Right lung (tissue), 5 donors: ENCODE measurements around the gene TEX22. TPM values are rescaled to one million over a fixed set of nuclear protein-coding genes. Genes with fewer than 3 reads are reported as not detected.

Experiments used
- DNase-seq, 2 donors: peaks; one replicate each; pipeline ENCODE4 v3.0.0-alpha.2; 2013
- polyA plus RNA-seq, 5 donors: library from polyadenylated mRNA; unstranded; fragments of 120-200 nt; gene quantifications; one replicate each; pipeline versions ENCODE4 v1.2.1 to v1.2.3, GENCODE V29; 2013; ENCODE audit warnings: inconsistent platforms in 1 of 5, low replicate concordance in 1 of 5; ENCODE audit not compliant: insufficient read length in 5 of 5, insufficient read depth in 1 of 5

TEX22 gene
- polyA plus RNA-seq, 5 donors: 0.96 to 3.6 (median 1.4) TPM

DNA sequence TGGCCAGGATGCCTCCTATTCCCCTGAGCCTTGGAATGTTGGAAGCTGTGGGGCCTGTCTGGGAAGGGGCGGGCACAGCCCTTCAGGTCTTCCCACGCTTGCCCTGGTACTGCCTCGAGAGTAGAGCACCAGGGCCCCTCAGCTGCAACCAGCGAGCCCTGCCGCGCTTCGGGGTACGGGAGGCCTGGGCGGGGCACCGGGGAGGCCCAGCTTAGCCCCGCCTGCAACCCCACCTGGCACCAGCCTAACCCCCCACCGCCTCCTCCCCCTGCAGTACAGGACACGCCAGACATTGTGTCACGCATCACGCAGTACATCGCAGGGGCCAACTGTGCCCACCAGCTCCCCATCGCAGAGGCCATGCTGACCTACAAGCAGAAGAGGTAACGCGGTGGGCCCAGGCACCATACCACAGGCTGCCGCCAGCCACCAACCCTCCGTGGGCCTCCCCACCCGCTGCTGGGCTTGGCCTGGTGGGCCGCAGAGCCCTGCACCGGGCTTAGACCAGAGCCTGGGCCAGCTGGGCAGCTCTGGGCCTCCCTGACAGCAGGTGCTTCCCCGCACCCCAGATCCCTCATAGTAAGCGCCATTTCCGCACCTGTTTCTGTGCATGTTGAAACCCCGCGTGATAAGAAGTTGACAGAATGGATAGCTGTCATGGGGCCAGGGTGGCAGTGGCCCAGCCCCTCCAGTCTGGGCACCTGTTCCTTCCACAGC, 13.6 kb upstream of the TEX22 start:
- DNase-seq: no peak

DNA sequence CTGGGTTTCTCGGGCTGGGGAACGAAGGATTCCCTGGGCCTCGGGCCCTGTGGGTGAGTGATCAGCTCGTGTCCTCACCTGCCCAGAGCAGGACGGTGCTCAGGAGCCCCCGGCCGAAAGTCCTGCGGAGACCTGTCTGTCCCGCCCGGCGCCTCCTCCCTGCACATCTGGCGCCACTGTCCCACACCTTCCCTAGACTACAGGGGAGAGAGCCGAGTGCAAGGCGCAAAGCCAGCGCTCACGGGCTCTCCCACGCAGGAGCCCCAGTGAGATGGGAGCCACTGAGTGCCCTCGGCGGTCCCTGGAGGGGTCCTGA, 13.1 kb upstream of the TEX22 start:
- no peak for DNase-seq

DNA sequence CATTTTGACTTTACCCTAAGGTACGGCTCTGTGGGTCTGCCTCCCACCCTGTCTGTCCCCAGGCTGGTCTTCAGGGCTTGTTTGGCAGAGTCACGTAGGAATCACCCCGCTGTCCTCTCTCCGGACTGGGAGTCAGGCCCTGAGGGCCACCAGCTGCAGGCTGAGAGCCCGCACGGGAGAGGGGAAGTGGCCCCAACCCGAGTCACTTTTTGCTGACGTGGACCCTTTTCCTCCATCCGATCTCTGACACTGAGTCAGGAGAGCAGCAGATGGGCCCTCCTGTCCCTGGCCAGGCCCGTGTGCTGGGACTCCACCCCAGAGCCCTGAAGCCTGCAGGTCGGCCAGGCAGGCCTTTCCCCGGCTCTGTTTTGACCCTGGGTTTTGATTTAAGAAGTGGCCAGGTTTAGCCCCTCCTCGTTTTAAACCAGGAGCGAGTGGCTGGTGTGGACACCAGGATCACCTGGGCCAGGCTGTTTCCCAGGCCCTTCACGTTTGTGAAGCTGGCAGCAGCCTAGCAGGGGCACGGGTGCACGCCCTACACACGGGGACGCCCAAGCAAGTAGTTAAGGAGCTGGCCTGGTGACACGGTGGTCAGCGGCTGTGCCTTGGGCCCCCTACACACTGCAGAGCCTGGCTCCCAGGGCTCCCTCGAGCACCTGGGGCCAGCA, 12.5 kb upstream of the TEX22 start:
- DNase-seq: no peak

DNA sequence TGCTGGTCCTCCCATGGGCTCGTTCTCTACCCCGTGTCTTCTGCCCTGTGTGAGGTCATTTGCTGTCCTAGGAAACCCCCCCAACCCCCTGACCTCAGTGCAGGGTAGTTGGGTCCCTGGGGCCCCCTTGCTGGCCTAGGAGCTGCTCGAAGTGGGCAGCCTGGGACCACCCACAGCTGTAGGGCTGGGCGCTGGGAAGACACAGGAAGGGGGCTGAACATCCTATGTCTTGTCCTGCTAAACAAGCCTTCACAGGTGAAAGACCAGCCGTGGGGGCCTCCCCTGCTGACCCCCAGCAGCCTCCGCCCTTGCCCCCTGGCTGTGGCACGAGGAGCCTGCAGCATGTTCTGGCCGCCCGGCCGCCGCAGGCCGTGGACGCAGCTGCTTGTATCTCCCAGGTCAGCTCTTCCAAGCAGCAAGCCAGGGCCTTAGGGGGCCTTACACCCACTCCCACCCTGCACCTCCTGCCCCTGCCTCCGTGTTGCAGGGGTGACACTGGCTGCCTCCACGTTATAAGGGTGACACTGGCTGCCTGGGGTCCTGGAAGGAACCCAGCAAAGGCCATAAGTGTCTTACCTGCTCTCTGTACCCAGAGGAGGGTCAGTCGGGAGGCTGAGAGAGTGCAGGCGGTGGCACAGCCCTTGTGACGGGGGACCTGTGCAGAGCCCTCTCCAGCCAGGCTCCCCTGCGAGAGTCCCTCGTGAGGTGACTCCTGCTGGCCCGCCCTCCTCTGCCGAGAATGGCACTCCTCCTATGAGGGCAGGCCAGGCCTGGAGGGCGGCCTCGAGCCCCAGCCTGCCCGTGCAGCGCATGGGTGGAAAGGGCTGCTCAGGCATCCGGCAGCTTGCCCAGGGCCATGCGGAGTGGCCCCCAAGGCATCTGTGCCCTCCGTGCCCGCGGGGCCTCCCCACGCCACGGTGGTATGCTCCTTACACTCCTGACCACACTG, 11.5 kb upstream of the TEX22 start:
- no peak for DNase-seq

DNA sequence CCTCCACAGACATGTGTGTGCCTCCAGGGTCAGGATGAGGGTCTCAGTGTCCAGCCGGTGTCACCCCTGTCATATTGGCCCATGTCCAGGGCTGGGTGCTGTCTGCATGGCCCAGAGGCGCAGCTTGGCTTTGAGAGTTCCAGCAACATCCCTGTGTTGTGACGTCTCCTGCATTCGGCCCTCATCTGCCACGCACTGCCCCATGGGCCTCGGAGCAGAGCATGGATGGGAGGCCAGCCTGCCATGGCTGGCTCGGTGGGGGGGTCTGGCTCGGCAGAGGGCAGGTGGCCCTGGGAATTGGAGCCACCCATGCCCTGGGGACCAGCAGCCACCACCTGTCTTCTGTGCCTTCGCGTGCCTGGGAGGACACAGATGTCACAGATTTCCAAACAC, 10.8 kb upstream of the TEX22 start:
- no peak for DNase-seq

DNA sequence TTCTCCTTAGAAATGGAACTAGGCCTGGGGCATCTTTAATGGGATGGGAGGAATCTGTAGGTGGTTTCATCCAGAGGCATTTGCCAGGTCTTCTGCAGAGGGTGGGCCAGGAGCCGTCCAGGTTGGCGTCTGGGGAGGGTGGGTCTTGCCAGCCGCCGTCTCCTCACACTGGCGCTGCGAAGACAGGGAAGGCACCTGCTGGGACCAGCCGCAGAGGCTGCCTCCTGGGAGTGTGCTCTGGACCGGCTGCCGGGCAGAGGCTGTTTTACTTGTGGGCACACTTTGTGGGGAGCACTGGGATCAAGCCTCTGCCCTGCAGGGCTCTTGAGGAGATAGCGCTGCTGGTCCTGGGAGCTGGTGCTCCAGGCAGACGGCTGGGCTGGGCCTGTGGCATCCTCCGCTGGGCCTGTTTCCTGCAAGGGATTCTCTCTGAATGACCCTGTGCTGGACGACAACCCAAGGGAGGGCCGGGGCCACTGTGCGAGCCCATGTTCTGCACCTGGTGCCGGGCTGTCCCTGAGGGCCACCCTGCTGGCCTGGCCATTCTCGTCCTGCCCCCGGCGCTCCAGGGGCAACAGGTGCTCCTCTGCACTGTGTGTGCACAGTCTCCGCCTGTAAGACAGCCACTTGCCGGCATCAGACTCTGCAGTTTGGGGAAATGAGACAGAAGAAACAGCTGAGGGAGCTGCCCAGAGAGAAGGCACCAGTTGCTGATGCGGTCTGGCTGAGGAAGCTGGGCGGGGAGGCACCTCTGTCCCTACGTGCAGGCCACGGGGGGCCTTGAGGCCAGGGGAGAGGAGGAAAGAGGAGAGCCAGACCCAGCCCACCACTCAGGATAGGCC, 10.0 kb upstream of the TEX22 start:
- DNase-seq: no peak

DNA sequence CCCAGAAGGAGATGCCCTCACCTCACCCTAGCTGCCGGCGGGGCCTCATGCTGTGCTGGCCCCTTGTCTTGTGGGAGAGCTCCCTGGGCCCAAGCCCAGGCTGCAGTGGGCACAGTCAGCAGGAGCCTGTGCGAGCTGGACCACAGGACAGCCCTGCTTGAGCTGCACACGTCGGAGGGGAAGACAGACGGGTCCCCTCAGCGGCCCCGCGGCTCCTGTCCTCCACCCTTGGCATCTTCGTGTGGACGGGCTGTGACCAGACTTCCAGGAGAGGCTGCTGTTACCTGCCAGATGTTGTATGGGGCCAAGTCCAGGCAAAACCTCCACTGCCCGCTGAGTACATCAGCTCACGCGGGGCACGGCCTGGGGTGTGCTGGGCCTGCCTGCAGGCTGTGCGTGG, 9.4 kb upstream of the TEX22 start:
- DNase-seq: no peak

DNA sequence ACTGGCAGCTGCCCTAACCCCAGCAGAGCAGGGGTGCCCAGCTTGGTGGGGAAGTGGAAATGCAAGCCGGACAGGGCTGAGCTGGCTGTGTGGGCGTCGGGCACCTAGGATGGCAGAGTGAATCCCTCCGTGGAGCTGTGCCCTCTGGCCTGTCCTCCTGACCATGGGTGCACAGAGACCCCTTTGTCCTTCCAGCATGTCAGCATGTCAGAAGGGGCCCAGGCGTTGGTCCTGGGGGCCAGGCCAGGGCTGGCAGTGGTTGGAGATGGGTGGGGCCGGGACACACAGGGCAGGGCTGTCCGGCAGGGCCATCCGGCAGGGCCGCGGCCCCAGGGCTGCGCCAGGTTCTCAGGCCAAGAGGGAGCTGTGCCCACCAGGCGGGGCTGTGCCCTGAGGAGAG, 8.8 kb upstream of the TEX22 start:
- DNase-seq: no peak

DNA sequence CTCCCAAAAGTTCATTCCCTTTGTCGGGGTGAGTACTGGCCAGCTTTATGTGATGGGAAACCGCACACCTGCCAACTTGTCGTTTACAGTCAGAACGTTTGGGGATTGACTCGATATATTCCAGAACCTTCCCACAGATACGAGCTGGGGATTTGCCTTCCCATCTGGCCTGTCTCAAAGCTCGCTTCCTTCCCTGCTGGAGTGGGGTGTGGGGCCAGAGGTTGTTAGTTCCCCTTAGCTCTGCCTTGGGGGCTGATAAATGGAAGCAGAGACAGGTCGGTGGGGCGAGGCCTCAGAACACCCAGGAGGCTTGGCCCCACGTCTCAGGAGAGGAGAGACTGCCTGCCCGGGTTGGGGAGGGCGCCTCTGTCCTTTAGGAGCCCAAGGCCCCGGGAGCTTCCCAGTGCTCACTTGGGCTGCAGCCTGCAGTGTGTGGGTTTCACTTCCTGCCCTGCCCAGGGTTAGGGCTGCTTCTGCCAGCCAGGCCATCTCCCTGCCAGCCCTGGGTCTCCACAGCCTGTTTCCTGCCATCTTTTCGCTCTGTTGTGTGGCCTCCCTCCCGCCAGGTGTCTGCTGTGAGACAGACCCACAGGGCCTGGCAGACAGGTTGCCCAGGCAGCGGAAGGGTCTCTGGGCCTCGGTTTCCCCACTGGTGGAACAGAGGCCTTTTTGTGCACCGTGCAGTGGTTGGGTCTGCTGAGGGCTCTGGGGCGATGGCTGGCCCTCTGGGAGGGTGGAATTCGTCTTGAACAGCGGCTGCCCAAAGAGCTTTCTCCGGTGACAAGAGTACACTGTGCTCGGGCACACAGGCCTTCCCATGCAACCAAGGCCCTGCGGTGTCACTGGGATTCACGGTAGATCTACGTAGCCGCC, 8.1 kb upstream of the TEX22 start:
- DNase-seq: no peak

DNA sequence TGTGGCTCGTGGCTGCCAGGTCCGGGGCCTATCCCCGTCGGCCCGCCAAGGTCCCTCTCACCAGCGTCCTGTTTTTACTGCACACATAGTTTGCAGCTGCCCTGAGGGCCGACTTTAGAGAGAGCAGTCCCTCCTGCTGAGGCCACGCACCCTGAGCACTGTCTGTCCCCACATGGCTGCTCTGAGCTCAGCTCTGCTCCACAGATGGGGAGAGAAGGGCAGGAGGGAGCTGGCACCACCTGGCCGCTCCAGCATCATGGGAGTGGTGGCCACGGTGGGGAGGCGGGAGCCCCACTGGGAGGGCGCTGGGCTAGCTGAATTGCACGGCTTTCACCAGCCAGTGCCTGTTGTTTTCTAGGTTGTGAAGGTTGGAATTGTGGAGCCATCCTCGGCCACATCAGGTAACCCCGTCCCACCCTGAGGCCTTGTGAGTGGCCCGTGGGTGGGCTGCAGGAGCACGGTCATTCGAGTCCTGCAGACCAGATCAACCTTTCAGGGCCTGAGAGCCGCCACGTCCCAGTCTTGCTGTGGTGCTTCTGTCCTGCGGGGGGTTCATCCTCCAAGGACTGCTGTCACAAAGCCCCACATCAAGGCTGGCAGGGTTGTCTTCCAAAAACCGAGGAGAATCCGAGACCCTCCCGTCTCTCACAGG, 7.4 kb upstream of the TEX22 start:
- DNase-seq: no peak

DNA sequence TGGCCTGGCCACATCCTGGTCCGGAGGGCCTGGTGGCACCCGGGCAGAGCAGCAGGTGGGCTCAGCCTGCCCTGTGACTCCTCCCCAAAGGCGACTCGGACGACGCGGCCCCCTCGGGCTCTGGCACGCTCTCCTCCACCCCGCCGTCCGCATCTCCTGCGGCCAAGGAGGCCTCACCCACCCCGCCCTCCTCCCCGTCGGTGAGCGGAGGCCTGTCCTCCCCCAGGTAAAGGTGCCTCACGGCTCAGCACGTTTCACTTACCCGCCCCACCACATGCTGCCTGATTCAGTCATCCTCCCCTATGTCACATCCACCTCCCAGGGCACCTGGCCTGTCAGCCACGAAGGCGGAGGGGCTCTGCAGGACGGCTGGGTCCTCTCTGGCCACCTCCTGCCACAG, 6.8 kb upstream of the TEX22 start:
- DNase-seq: no peak

DNA sequence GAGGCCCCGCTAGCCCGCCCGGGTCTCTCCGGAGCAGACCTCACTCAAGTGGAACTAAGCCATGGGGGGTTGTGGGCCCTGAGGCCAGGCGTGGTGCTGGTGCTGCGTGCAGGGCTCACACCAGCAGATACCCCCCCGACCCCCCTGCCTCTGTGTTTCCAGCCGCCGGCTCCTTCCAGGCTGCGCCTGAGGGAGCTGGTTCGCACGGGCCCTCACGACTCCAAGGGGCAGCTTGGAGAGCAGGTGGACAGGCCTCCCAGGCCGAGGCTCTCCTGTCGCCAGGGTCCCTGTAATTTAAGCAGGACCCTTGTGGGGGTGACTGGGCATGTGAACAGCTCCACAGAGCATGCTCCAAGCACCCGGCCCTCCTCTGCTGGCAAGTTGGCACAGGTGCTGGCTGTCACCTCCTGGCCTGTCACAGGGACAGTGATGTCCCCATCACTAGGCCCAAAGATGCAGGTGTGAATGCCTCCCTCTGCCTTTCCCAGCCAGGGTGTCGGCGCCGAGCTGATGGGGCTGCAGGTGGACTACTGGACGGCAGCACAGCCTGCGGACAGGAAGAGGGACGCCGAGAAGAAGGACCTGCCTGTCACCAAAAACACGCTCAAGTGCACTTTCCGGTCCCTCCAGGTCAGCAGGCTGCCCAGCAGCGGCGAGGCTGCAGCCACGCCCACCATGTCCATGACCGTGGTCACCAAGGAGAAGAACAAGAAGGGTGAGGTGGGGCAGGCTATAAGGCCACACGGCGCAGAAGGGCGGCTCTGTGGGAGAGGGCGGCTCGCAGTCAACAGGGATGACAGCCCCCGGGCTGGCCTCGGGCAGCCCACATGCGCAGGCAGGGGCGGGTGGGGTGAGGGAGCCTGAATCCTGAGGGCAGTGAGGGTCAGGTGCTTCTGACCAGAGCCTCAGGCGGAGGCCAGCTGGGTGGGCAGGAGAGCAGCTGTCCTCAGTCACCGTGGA, 5.9 kb upstream of the TEX22 start:
- no peak for DNase-seq

DNA sequence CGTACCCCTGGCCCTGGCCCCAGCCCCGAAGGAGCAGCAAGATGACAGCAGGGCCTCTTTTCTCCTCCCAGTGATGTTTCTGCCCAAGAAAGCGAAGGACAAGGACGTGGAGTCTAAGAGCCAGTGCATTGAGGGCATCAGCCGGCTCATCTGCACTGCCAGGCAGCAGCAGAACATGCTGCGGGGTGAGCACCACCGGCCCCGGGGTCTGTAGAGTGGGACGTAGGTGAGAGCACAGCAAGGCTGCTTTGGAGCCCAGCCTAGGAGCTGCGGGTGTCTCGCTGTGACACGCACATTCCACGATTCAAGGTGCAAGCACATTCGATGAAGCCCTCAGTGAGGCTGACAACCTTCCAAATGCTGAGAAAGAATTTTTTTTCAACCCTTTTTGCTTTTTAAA, 5.2 kb upstream of the TEX22 start:
- no peak for DNase-seq

DNA sequence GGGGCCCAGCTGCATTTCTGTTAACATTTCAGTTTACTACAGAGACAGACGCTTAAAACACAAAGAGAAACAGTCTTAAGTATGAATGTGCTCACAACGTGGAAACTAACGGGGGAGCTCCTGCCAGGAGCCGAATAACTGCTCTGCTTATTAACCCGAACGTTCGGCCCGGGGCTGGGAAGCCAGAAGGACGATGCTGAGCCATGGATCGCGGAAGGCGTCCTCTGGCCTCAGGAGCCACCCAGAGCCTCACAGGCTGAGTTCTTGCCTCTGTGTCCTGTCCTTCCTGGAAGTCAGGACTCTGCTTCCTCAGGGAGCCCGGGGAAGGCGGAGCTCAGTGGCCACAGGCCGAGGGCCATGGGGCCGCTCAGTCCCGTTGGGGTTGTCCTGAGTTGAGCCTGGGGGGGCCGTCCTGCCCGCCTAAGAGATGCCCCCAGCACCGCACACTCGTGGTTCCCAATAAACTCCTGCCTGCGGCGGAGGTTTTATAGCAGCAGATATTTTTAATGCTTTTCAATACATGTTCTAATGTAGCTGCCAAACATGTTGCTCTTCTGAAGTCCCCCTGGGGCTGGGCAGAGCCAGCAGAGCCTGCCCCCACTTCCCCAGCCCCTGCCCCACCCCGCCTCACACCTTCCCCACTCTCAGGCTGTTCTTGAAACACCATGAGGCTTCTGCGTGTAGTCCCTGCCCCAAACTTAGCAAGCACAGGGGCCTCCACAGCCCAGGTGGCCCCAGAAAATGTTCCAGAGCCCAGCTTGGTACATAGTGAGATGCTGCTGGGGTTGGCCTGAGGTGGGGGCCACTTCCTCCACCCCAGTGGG, 3.4 kb upstream of the TEX22 start:
- no peak for DNase-seq

DNA sequence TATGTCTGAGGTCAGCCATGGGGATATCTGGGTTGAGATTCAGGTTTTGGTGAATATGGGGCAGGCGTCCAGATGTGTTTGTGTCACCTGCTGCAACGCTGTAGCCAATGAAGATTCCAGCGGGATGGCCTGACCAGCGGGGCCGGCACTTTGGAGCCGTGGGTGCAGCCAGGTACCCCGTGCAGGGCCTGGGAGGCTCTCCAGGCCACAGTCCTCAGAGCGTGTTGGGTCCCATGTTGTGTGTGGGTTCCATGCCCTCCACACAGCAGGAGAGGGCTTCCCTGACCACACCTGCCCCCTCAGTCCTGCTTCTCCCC, 2.8 kb upstream of the TEX22 start:
- DNase-seq: no peak

DNA sequence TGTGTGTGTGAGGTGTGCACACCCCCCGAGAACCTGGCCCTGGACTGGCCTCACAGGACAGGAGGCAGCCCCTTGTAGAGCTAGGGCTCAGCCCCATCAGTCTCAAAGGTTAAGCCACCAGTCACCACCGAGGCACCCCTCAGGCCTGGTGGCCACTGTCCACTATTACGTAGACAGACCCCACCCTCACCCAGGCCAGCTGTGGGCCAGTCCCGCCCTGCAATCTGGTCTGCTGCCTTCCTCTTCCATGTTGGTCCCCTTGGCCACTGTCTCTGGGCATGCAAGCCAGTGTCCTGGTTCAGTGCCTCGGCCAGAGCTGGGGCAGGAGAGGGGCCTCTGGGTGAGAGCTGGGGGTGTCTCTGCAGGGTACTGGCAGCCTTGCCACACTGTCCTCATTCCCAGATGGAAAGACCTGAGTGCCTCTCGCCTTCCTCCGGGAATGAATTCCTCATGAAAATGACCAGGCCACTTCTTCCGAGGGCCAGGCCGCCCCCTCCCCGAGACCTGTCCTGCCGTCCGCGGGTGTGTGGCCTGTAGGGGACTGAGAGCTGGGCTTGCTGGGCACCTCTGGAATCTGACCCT, 897 bp upstream of the TEX22 start:
- DNase-seq: no peak

DNA sequence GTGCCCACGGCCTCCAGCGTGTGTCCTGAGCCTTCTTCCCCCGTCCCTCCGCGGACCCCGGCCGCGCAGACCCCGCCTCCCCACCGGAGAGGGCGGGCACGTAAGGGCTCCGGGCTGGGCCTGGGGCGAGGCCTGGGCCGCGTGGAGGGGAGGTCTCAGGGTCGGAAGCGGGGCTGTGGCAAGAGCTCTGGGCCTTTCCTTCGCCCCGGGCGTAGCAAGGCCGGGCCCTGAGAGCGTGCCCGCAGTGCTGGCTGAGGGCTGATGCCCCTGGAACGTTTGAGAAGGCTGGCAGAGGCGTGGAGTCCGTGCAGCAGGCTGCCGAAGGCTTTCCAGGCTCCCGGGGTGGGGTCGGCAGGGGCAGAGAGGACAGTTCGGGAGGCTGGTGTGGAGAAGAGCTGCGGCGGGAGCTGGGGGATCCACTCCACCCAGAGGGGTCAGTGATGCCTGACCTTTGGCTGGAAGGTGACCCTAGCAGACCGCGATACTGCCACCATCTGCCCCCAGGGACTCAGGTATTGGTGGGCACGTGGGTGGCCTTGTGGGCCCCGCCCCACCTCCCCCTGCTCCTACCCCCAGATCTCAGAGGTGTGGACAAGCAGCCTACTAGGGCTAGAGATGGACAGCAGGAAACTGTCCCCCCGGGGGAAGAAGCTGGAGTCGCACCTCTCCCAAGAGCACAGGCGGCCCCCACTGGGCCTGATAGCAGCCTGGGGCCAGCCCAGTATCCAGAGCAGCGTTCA, 558 bp downstream of the TEX22 start:
- DNase-seq: no peak

DNA sequence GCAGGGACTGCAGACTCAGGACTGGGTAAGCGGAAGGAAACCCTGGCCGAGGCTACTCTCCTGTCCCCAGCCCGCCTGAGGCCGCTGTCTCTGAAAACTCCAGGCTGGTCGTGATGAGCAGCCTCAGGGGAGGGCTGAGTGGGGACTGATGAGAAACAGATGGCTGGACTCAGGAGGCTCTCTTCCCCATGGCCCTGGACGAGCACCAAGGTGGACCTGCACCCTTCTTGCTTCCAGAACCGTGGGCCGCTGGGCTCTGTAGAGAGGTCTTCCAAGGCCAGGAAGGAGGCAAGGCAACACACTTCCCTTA, 1.1 kb downstream of the TEX22 start:
- no peak for DNase-seq
